Measurements from ENCODE around the gene PTPRF.

DNA sequence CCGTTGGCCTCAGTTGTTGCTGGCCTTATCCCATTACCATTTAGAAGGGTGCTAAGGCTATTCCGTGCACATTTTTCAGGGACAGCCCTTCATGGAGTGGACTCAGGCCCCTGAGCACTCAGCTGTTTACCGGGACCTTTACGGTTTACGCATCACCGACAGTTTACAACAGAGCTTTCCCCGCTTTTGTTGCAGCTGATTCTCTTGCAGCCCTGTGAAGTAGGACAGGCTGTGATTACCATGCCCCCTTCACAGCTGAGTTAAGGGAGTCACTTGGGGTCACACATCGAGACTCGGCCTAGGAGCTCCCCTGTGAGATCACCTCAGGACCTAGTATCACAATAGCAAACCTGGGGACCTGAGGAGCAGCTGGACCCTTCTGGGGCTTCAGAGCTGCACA lies 41.9 kb downstream of the PTPRF start:
- no peak for TF ChIP-seq POLR2A (IDR thresholded peaks at IDR 0.05; ENCODE audit: low read length)
- no peak for TF ChIP-seq GATA1 (IDR thresholded peaks at IDR 0.05; ENCODE audit: low read depth, low read length)
